Astrocyte of the cerebellum (primary cell): ENCODE results near the gene PRRT1.
"Not testable (repeated sequence)": the region's sequence is repeated elsewhere in the genome, so short reads cannot be mapped to it uniquely, and the experiment has no call there.

Experiments used
- DNase-seq: peaks from one replicate; pipeline ENCODE4 v3.0.0-alpha.2; 2011; ENCODE audit warnings: low read depth
- H3K4me3 ChIP-seq: 2 replicates; pipeline ENCODE4 v1.5.1; 2011; ENCODE audit warnings: mild to moderate bottlenecking, low read depth, low read length, moderate library complexity
- in situ Hi-C: cut with HindIII; loops from 2 replicates; pipeline ENCODE4 v1.10.0; 2017; ENCODE audit warnings: low sequenced_read_pairs
- TF ChIP-seq, protein P1 (sequence below): IDR thresholded peaks from 2 replicates; pipeline ENCODE4 v1.5.1; 2012; ENCODE audit warnings: low read length, low read depth, moderate library complexity, mild to moderate bottlenecking; ENCODE audit errors: missing control alignments

PRRT1 gene

DNA sequence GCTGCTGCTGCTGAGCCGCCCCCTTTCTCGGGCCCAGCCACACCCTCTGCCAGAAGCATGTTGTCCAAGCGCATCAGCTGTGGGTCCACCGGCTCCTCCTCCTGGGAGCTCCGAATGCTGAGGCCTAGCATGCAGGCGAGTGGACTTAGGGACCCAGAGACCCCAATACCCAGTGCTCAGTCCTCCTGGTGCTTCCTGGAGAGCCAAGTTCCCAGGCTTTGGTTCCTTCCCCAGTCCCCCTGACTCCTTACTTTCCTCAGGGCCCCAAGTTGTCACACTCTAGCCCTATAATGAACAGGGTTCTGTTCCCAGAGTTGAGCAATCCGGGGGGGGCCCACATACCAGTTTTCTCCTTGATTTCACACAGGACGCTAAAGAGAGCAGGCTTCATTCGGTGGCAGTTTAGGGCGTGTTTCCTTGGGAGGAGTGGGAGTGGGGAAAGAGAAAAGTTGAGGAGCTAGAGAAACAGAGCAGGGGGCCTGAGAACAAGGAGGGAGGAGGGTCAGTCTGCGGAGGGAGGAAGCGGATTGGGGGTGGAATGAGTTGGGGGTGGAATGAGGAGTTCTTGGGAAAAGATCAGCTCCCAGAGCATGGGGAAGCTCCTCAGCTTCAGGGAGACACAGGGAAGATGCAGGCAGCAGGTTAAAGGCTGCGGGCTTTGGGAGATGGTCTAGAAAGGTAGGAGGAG lies 36.8 kb upstream of the PRRT1 start:
- peak overlapping the region; percentile 74 for H3K4me3 ChIP-seq
- DNase-seq = no peak
- in situ Hi-C loops = loop anchor here (10.0 kb wide), 1 partner anchor 64 kb away; the partner anchor contains the start of gene ATF6B
- TF ChIP-seq, protein P1, sequence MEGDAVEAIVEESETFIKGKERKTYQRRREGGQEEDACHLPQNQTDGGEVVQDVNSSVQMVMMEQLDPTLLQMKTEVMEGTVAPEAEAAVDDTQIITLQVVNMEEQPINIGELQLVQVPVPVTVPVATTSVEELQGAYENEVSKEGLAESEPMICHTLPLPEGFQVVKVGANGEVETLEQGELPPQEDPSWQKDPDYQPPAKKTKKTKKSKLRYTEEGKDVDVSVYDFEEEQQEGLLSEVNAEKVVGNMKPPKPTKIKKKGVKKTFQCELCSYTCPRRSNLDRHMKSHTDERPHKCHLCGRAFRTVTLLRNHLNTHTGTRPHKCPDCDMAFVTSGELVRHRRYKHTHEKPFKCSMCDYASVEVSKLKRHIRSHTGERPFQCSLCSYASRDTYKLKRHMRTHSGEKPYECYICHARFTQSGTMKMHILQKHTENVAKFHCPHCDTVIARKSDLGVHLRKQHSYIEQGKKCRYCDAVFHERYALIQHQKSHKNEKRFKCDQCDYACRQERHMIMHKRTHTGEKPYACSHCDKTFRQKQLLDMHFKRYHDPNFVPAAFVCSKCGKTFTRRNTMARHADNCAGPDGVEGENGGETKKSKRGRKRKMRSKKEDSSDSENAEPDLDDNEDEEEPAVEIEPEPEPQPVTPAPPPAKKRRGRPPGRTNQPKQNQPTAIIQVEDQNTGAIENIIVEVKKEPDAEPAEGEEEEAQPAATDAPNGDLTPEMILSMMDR = no peak

DNA sequence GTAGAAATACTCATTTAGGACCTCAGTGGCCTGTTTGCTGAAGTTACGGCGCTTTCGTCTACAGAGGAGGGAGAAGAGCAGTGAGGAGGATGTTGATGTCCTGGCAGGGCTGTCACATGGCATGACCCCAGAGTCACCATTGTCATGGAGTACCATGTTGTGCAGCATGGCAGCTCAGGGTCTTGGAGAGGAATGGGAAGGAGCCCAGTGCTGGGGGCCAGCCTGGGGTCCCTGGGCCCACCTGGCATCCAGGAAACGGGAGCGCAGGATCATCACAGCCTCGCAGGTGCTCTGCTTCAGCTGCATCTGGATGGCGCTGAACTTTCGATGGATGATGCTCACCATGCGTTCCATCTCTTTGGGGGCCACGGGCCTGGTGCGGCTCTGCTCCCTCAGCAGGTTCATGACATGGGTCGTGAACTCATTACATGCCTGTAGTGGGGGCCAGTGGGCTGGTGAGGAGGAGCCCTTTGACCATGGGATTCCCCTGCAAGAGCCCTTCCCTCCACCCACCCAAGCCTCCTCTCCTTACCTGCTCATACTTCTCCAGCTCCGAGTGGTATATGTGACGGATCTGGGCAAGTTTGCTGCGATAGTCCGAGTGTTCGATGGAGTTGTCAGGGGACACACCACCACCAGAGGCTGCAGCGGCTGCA lies 36.1 kb upstream of the PRRT1 start:
- peak overlapping the region; percentile 74 for H3K4me3 ChIP-seq
- in situ Hi-C loops = loop anchor here (10.0 kb wide), 1 partner anchor 63 kb away; the partner anchor contains the start of gene ATF6B
- DNase-seq = not testable (repeated sequence)

DNA sequence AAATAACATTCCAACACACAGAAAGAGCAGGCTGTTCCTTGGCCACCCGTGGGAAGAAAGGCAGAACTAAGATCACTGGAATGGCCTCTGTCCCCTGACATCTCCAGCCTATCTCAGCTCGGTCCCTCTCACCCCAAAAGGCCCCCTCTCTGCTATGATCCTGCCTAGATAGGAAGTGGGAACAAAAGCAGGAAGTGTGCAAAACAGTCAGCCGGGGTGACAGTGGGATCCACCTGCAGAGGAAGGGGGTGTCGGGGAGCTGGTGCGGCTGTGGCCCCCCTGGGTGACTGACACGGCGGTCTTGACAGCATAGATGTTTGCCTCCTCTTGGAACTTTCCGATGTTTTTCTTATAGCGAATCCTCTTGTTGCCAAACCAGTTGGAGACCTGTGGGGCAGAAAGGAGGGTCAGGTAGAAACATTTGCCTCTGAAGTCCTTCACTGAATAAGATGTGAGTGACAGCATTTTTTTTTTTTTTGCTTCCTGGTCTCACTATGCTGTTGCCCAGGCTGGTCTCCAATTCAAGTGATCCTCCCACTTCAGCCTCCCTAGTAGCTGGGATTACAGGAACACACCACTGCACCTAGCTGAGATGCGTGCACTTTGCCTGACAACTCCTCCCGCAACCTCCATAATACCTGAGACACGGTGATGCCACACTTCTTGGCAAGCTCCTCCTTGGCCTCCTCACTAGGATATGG lies 35.4 kb upstream of the PRRT1 start:
- in situ Hi-C loops = loop anchor here (10.0 kb wide), 1 partner anchor 62 kb away; the partner anchor contains the start of gene ATF6B
- TF ChIP-seq, protein P1 = no peak
- no peak overlapping the region for H3K4me3 ChIP-seq
- DNase-seq = no peak

DNA sequence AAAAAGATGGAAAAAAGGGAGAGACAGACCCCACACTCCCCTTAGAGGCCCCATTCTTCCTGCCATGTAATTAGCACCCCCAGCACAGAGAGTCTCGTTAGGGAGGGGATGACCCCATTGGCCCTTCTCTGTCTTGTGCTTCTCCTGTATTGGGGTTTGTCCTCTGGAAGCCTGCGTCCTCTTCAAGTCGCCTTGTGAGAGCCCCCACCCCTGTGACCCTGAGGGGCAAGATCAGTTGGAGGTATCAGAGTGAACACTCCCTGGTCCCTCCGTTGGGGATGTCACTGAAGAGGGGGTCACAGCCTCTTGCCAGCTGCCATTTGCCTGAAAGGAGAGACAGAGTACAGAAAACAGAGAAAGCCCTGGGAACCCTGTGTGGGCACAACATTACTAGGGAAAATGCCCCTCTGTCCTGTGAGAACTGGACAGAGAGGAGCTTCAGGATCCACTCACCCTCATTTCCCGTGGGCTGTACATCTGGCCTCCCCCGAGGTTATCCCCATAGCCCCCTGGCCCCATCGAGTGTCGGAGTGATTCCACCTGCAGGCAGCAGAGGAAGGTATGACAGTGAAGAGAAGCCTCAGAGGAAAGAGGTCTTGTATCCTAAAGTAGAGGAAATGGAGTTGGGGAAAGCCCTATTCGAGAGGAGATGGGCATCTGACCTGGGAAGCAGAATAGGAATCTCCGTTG lies 34.6 kb upstream of the PRRT1 start:
- in situ Hi-C loops = loop anchor here (10.0 kb wide), 1 partner anchor 61 kb away; the partner anchor contains the start of gene ATF6B
- H3K4me3 ChIP-seq, DNase-seq: not testable (repeated sequence)

DNA sequence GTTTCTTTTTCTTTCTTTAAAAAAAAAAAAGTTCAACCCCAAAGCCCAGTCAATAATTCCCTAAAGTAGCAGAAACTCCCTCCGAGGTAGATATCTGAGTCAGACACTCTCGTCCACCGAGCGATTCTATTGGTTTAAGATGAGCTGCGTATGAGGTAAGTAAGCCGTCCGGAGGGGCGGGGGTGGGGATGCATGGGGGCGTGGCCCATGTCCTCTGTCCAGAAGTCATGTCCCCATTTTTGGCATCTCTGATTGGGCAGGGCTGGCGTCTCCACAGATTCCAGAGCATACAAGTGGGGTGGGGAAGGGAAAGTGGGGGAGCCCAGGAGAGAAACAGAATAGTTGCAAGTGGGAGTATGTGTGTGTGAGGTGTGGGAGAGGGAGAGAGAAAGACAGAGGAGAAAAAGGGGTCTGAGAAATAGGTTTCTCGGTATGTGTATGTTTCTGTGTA lies 34.0 kb upstream of the PRRT1 start:
- in situ Hi-C loops = loop anchor here (10.0 kb wide), 1 partner anchor 61 kb away; the partner anchor contains the start of gene ATF6B
- DNase-seq = peak; percentile 31
- H3K4me3 ChIP-seq = not testable (repeated sequence)

DNA sequence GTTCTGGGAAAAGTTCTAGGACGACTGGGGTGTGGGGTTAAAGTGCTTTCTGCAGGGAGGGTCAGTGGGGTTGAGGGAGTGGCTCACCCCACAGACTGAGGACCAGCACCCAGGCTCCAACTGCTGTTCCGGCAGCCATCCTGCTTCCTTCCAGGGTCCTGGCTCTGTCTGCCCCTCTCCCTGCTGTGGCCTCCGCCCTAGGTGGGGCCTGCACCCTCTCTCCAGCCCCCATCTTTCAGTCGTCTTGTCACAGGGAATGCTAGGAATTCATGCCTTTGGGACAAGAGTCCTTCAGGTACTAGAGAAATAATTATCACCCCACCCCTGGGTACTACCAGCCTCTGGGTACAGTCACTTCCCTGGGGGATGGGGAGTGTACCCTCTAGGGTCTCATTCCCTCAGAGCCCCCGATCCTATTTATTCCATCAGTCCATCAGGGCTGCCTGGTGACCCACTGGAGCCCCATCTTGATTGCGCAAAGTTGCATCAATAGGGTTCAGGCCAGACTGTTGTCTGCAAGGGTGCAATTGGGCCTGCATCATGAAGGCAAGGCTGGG lies 32.4 kb upstream of the PRRT1 start, which contains the start of gene AGER:
Gene AGER (minus strand): TSS at position 170 of the 557 bp plus-strand sequence. CDS start 31 bp downstream, at position 139.
- in situ Hi-C loops = loop anchor here (10.0 kb wide), 1 partner anchor 59 kb away; the partner anchor contains the start of gene ATF6B
- no peak for DNase-seq
- TF ChIP-seq, protein P1 = no peak
- no peak within 1 kb of the TSS for H3K4me3 ChIP-seq

DNA sequence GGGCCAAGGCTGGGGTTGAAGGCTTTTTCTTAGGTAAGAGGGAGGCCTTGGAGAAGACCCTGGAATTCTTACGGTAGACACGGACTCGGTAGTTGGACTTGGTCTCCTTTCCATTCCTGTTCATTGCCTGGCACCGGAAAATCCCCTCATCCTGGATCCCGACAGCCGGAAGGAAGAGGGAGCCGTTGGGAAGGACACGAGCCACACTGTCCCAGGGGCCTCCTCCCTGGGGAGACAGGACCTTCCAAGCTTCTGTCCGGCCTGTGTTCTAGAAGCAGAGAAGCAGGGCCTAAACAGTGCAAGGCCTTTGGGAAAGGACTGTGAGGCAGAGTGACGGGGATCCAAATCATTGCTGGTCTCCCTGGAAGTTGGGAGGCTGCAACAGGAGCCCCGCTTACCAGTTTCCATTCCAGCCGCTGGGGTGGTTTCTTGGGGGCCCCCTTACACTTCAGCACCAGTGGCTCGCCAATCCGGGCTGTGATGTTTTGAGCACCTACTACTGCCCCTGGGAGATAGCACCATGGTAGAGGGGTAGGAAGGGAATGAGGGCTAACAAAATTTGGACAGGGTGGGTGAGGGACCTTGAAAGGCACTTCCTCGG lies 31.8 kb upstream of the PRRT1 start:
- TF ChIP-seq, protein P1 = no peak
- no peak overlapping the region for H3K4me3 ChIP-seq
- in situ Hi-C loops = loop anchor here (10.0 kb wide), 1 partner anchor 59 kb away; the partner anchor contains the start of gene ATF6B
- DNase-seq = no peak
